CD4-positive, alpha-beta memory T cell (primary cell): Measurements from ENCODE around the gene SIRT3. TPM values are rescaled to one million over a fixed set of nuclear protein-coding genes. Genes with fewer than 3 reads are reported as not detected.
A peak's percentile ranks its signal among the peaks of the same experiment; 100 is the strongest.
"Not testable (repeated sequence)": the region's sequence is repeated elsewhere in the genome, so short reads cannot be mapped to it uniquely, and the experiment has no call there.

Experiments
- CTCF ChIA-PET: fragments of 350-600 bp; sonication (Branson Sonifier 250); formaldehyde crosslinking; loops from one replicate; lab custom pipeline; 2021; ENCODE audit warnings: inconsistent platforms; ENCODE audit not compliant: partially characterized antibody; lab: Charles Lee
- POLR2A ChIA-PET: fragments of 350-600 bp; sonication (Branson Sonifier 250); formaldehyde crosslinking; loops from one replicate; lab custom pipeline; 2021; ENCODE audit not compliant: partially characterized antibody; lab: Charles Lee
- DNase-seq, 5 donors: peaks; one replicate each; pipeline versions ENCODE4 v3.0.0 to v3.0.0-alpha.2; 2020 to 2022; ENCODE audit warnings: mixed read lengths in 1 of 5
- H3K27ac ChIP-seq: one replicate; pipeline ENCODE4 v1.7.0; 2013; ENCODE audit warnings: low read depth, low read length
- H3K27me3 ChIP-seq: 2 replicates; pipeline ENCODE4 v1.7.0; 2013; ENCODE audit warnings: mild to moderate bottlenecking, low read length, moderate library complexity; ENCODE audit not compliant: insufficient read depth
- H3K36me3 ChIP-seq: 2 replicates; pipeline ENCODE4 v1.7.0; 2013; ENCODE audit warnings: mild to moderate bottlenecking, low read length, moderate library complexity; ENCODE audit not compliant: insufficient read depth
- H3K4me1 ChIP-seq: 2 replicates; pipeline ENCODE4 v1.7.0; 2013; ENCODE audit warnings: mild to moderate bottlenecking, low read length, moderate library complexity; ENCODE audit not compliant: insufficient read depth
- H3K4me3 ChIP-seq, 2 donors: one replicate each; pipeline ENCODE4 v1.7.0; 2013; ENCODE audit warnings: low read length in 2 of 2, mild to moderate bottlenecking in 1 of 2
- H3K9me3 ChIP-seq, 2 donors: one replicate each; pipeline ENCODE4 v1.7.0; 2013; ENCODE audit warnings: low read length in 2 of 2, control low read depth in 1 of 2; ENCODE audit not compliant: control insufficient read depth in 1 of 2
- H3K27ac Mint-ChIP-seq, 7 donors: one replicate each; pipeline ENCODE4 v1.8.0; 2020 to 2021; ENCODE audit warnings: mixed read lengths in 7 of 7, mild to moderate bottlenecking in 6 of 7, inconsistent platforms in 3 of 7, moderate library complexity in 3 of 7
- H3K27me3 Mint-ChIP-seq, 2 donors: one replicate each; pipeline ENCODE4 v1.8.0; 2020 to 2021; ENCODE audit warnings: mixed read lengths in 2 of 2
- H3K36me3 Mint-ChIP-seq, 2 donors: one replicate each; pipeline ENCODE4 v1.8.0; 2020 to 2021; ENCODE audit warnings: mixed read lengths in 2 of 2, inconsistent platforms in 1 of 2, mild to moderate bottlenecking in 1 of 2
- H3K4me1 Mint-ChIP-seq, 4 donors: one replicate each; pipeline ENCODE4 v1.8.0; 2020 to 2021; ENCODE audit warnings: mixed read lengths in 4 of 4, mild to moderate bottlenecking in 1 of 4
- H3K4me3 Mint-ChIP-seq, 8 donors: one replicate each; pipeline ENCODE4 v1.8.0; 2020 to 2021; ENCODE audit warnings: mixed read lengths in 8 of 8, mild to moderate bottlenecking in 7 of 8, moderate library complexity in 6 of 8, inconsistent platforms in 3 of 8
- H3K9me3 Mint-ChIP-seq, 8 donors: one replicate each; pipeline ENCODE4 v1.8.0; 2020 to 2021; ENCODE audit warnings: mixed read lengths in 8 of 8, mild to moderate bottlenecking in 5 of 8, inconsistent platforms in 3 of 8, moderate library complexity in 1 of 8
- intact Hi-C: fragments of 100-400 bp; cut with micrococcal nuclease; formaldehyde crosslinking; loops from one replicate; pipeline ENCODE4 v1.15.1; 2023
- polyA plus RNA-seq, 2 donors: library from polyadenylated mRNA; unstranded; fragments of 300-500 nt; fragmentation: Illumina TruSeq; gene quantifications; one replicate each; pipeline ENCODE4 v1.2.3, GENCODE V29; 2021
- total RNA-seq, 2 experiments: library from RNA; stranded (reverse); gene quantifications; one replicate each; pipeline ENCODE4 v1.2.3, GENCODE V29; 2021

SIRT3 gene
- total and polyA plus RNA-seq, 4 experiments from 2014 or later, result 11.2 to 30.7 (median 19.0) TPM

DNA sequence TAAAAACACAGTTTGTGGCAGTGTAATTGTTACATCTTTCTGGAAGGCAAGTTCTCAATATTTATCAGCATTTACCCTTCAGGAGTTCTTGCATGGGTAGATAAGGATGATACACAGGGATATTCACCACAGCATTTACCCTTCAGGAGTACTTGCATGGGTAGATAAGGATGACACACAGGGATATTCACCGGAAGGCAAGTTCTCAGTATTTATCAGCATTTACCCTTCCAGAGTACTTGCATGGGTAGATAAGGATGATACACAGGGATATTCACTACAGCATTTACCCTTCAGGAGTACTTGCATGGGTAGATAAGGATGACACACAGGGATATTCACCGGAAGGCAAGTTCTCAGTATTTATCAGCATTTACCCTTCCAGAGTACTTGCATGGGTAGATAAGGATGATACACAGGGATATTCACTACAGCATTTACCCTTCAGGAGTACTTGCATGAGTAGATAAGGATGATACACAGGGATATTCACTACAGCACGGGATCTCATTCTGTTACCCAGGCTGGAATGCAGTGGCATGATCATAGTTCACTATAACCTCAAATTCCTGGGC is 15.4 kb downstream of the SIRT3 start:
- H3K36me3 ChIP-seq, intact Hi-C loops, POLR2A ChIA-PET, H3K4me1 Mint-ChIP-seq, H3K27me3 ChIP-seq, H3K4me3 ChIP-seq, H3K9me3 ChIP-seq, H3K27me3 Mint-ChIP-seq, CTCF ChIA-PET, H3K4me1 ChIP-seq, H3K4me3 Mint-ChIP-seq, H3K9me3 Mint-ChIP-seq, H3K27ac ChIP-seq, H3K27ac Mint-ChIP-seq, DNase-seq: not testable (repeated sequence)
- H3K36me3 Mint-ChIP-seq, result peaks cover 21 to 29% of the 10 kb centered on the region in 2 donors

DNA sequence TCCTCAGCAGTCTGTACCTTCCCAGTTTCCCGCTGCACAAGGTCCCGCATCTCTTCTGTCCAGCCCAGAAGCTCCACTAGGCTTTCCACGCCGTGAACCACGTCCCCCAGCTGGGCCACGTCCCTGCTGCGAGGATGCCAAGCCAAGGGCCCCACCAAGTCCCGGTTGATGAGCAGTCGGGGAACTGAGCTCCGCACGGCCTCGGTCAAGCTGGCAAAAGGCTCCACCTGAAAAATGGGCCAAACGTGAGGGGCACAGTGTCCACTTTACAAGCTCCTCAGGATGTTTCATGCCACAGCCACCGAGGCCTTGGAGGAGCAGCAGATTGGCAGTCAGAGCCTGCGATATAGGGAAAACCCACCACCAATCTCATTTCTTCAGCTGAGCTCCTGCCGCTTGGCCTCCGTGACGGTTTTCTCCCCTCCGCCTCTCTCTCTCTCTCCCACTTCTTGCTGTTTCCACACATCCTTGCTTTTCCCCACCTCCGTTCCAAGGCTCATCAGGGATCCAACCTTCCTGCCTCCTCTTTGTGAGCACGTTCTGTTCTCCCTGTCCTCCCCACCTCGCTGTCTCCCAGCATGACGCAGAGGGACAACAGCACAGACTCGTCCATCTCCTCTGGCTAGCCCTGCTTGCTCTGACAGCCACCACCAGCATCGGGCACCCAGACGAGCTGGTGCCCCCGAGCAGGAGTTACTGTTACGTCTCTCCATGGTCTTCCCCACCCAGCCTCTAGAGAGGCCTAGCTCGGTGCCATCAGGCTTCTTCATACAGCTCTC is 17.1 kb downstream of the SIRT3 start:
- Mint-ChIP-seq H3K4me3 (no peak overlapping the region), H3K27me3 (no peaks in the 10 kb centered on the region), H3K9me3 (peaks cover 0 to 3% (median 0%) of the 10 kb centered on the region in 8 donors), H3K4me1 (peaks cover 0 to 4% (median 1%) of the 10 kb centered on the region in 4 donors), H3K36me3 (peaks cover 26 to 41% of the 10 kb centered on the region in 2 donors), H3K27ac (peak overlapping the region in 1 of 7 donors; percentile 16)
- H3K4me3 ChIP-seq, result no peak overlapping the region
- no peaks in the 10 kb centered on the region for H3K4me1 ChIP-seq
- POLR2A ChIA-PET, result interaction anchor here (1.8 kb wide), 1 partner anchor 11 kb away, joined by 7 read pairs; the partner anchor contains the start of genes BET1L and RIC8A
- CTCF ChIA-PET, result interaction anchor here (0.8 kb wide), 1 partner anchor 33 kb away, joined by 3 read pairs; no protein-coding TSS in a partner anchor
- H3K27me3 ChIP-seq, result no peaks in the 10 kb centered on the region
- H3K9me3 ChIP-seq, result no peaks in the 10 kb centered on the region
- intact Hi-C loops, result no loop called here
- DNase-seq, result no peak
- peaks cover 12% of the 10 kb centered on the region for H3K36me3 ChIP-seq
- H3K27ac ChIP-seq, result no peak overlapping the region

DNA sequence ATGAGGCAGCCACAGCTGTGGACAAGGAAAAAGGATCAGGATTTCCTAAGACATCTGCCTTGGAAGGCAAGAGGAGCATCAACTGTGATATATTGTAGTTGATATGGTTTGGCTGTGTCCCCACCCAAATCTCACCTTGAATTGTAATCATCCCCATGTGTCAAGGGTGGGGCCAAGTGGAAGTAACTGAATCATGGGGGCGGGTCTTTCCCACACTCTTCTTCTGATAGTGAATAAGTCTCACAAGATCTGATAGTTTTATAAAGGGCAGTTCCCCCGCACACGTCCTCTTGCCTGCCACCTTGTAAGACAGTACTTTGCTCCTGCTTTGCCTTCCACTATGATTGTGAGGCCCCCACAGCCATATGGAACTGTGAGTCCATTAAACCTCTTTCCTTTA is 18.4 kb downstream of the SIRT3 start:
- no peak overlapping the region for H3K4me3 Mint-ChIP-seq
- peaks cover 0 to 3% (median 0%) of the 10 kb centered on the region in 8 donors for H3K9me3 Mint-ChIP-seq
- Histone ChIP-seq H3K9me3 (no peaks in the 10 kb centered on the region), H3K4me3 (no peak overlapping the region), H3K27ac (no peak overlapping the region), H3K36me3 (peaks cover 20% of the 10 kb centered on the region), H3K4me1 (no peaks in the 10 kb centered on the region), H3K27me3 (no peaks in the 10 kb centered on the region)
- H3K27me3 Mint-ChIP-seq, result no peaks in the 10 kb centered on the region
- peak overlapping the region in 3 of 7 donors; percentile 19 to 78 (median 29) for H3K27ac Mint-ChIP-seq
- H3K36me3 Mint-ChIP-seq, result peaks cover 27 to 49% of the 10 kb centered on the region in 2 donors
- H3K4me1 Mint-ChIP-seq, result peaks cover 0 to 4% (median 1%) of the 10 kb centered on the region in 4 donors
- intact Hi-C loops, result no loop called here
- ChIA-PET CTCF (no interaction called here), POLR2A (interaction anchor here (1.8 kb wide), 1 partner anchor 10 kb away, joined by 7 read pairs; the partner anchor contains the start of genes BET1L and RIC8A)
- DNase-seq, result no peak

DNA sequence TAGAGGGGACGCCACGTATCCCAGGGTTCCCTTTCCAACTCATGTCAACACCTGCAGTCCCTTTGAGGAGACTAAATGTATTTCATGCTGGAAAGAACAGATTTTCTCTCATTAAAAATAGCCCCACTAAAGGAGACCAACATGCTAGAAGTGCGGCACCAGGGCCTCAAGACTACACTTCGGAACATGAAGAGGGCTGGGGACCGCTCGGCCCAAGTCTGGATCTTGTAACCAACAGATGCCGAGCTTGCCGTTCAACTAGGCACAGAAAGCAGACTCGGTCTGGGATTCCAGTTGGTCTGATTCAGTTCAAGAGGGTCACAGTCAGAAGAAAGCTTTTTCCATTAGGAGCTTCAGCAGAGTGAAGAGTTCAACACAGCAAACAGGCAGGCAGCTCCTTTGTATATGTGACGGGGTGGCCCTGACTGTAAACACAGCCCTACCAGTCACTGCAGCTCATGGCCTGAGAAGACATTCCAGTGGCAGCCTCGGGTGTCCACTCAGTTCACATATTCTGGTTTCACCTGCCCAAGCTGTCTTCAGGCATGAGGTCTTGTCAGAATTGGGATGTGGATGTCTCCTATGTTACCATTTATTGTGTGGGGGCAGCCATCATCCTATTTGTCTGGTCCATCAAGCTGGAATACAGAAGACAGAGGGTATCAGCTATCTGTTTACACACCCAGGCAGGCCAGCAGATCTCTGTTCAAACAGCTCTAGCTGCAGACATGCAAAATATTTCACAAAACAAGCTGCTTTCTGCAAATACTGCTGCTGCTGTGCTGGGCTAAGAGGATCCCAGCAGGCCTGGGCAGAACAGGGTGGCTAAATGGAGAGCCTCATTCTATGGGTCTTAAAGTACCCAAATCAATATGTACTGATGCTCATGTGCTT is 19.8 kb downstream of the SIRT3 start:
- Histone ChIP-seq H3K4me1 (no peaks in the 10 kb centered on the region), H3K9me3 (no peaks in the 10 kb centered on the region), H3K27ac (no peak overlapping the region), H3K27me3 (no peaks in the 10 kb centered on the region), H3K36me3 (peaks cover 34% of the 10 kb centered on the region), H3K4me3 (no peak overlapping the region)
- POLR2A ChIA-PET, result interaction anchor here (1.1 to 1.6 kb wide), 3 partner anchors 8 to 63 kb away, joined by 3 to 7 read pairs (median 5); partner anchors contain the start of genes BET1L and RIC8A
- no peak overlapping the region for H3K4me3 Mint-ChIP-seq
- no peaks in the 10 kb centered on the region for H3K27me3 Mint-ChIP-seq
- intact Hi-C loops, result no loop called here
- H3K4me1 Mint-ChIP-seq, result peaks cover 1 to 8% (median 2%) of the 10 kb centered on the region in 4 donors
- peaks cover 26 to 58% of the 10 kb centered on the region in 2 donors for H3K36me3 Mint-ChIP-seq
- H3K27ac Mint-ChIP-seq, result peak overlapping the region in 3 of 7 donors; percentile 15 to 30 (median 22)
- CTCF ChIA-PET, result interaction anchor here (1.0 to 1.1 kb wide), 3 partner anchors 14 to 88 kb away, joined by 3 to 4 read pairs (median 4); no protein-coding TSS in a partner anchor
- peaks cover 0 to 2% (median 0%) of the 10 kb centered on the region in 8 donors for H3K9me3 Mint-ChIP-seq
- no peak for DNase-seq

DNA sequence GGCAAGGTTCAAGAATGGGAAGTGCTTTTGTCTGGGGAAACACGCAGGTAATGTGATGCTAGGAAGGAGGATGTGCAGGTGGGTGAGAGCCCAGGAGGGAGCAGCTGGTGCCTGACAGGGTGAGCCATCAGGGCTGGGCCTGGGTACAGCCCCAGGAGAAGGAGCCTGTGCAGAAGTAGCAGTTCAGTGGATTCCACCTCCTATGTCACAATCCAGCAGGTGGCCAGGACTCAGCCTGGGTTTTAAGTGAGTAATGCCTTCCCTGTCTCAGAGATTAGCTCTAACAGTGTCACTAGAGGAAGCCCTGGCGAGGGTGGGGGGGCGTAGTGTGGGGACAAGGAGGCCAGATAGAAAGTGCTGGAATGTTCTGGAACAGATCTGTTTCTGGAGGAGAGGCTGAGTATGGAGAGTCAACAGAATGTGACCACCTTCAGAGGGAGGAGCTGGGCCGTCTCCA is 20.5 kb downstream of the SIRT3 start:
- Mint-ChIP-seq H3K4me3 (no peak overlapping the region), H3K9me3 (peaks cover 0 to 2% (median 0%) of the 10 kb centered on the region in 8 donors), H3K27ac (peak overlapping the region in 3 of 7 donors; percentile 22 to 44 (median 30)), H3K4me1 (peaks cover 1 to 12% (median 3%) of the 10 kb centered on the region in 4 donors), H3K36me3 (peaks cover 30 to 65% of the 10 kb centered on the region in 2 donors), H3K27me3 (no peaks in the 10 kb centered on the region)
- peaks cover 41% of the 10 kb centered on the region for H3K36me3 ChIP-seq
- ChIA-PET POLR2A (interaction anchor here (1.1 to 1.6 kb wide), 4 partner anchors 9 to 191 kb away, joined by 3 to 7 read pairs (median 4); partner anchors contain the start of genes BET1L and RIC8A), CTCF (interaction anchor here (1.0 kb wide), 1 partner anchor 15 kb away, joined by 4 read pairs; no protein-coding TSS in a partner anchor)
- no peak overlapping the region for H3K4me3 ChIP-seq
- no peaks in the 10 kb centered on the region for H3K27me3 ChIP-seq
- intact Hi-C loops, result no loop called here
- peaks cover 2% of the 10 kb centered on the region for H3K4me1 ChIP-seq
- DNase-seq, result no peak
- H3K27ac ChIP-seq, result no peak overlapping the region
- no peaks in the 10 kb centered on the region for H3K9me3 ChIP-seq

DNA sequence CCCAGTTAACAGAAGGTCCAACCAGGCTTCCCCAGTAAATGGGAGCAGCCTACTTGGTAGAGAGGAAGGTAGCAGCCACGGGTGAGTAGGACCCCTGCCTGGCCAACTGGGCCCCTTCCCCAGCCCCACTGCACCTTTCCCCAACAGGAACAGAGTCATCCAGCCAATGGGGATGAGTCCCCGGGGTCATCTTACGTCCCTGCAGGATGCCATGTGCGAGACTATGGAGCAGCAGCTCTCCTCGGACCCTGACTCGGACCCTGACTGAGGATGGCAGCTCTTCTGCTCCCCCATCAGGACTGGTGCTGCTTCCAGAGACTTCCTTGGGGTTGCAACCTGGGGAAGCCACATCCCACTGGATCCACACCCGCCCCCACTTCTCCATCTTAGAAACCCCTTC is 22.1 kb downstream of the SIRT3 start:
- ChIA-PET CTCF (interaction anchor here (1.2 kb wide), 1 partner anchor 23 kb away, joined by 3 read pairs; the partner anchor contains the start of gene PSMD13), POLR2A (interaction anchor here (1.3 to 1.4 kb wide), 2 partner anchors 23 to 202 kb away, joined by 3 to 4 read pairs; partner anchors contain the start of gene PSMD13)
- peak overlapping the region in 2 of 7 donors; percentile 24 to 46 for H3K27ac Mint-ChIP-seq
- H3K36me3 Mint-ChIP-seq, result peaks cover 26 to 69% of the 10 kb centered on the region in 2 donors
- Histone ChIP-seq H3K27me3 (no peaks in the 10 kb centered on the region), H3K4me3 (no peak overlapping the region), H3K4me1 (peaks cover 17% of the 10 kb centered on the region), H3K36me3 (peaks cover 55% of the 10 kb centered on the region), H3K9me3 (no peaks in the 10 kb centered on the region), H3K27ac (no peak overlapping the region)
- peaks cover 2 to 27% (median 11%) of the 10 kb centered on the region in 4 donors for H3K4me1 Mint-ChIP-seq
- peaks cover 0 to 2% (median 0%) of the 10 kb centered on the region in 8 donors for H3K9me3 Mint-ChIP-seq
- H3K27me3 Mint-ChIP-seq, result no peaks in the 10 kb centered on the region
- intact Hi-C loops, result no loop called here
- H3K4me3 Mint-ChIP-seq, result no peak overlapping the region
- DNase-seq, result no peak
